GF-D8 (cell line): Measurements from ENCODE around the gene SUSD4.

ENCODE experiments used
- DNase-seq: peaks from one replicate; lab custom pipeline; 2025; lab: John Stamatoyannopoulos, UW

SUSD4 gene

GRCh38 chr1:223329252-223329651 lies 34.7 kb downstream of the SUSD4 start:
- no peak for DNase-seq

GRCh38 chr1:223328566-223328965 lies 35.4 kb downstream of the SUSD4 start:
- DNase-seq: no peak

- DNase-seq: no peak
Measured at GRCh38 chr1:223326776-223327175, 37.2 kb downstream of the SUSD4 start.

- no peak for DNase-seq
Measured at GRCh38 chr1:223323491-223324484, 40.2 kb downstream of the SUSD4 start.

GRCh38 chr1:223322868-223323267 lies 41.1 kb downstream of the SUSD4 start:
- no peak for DNase-seq

GRCh38 chr1:223320959-223321358 lies 43.0 kb downstream of the SUSD4 start:
- DNase-seq: no peak

GRCh38 chr1:223319905-223320580 lies 43.9 kb downstream of the SUSD4 start:
- DNase-seq: no peak

- DNase-seq: no peak
Measured at GRCh38 chr1:223319398-223319797, 44.6 kb downstream of the SUSD4 start.

GRCh38 chr1:223316082-223316481 lies 47.9 kb downstream of the SUSD4 start:
- DNase-seq: no peak

- DNase-seq: no peak
Measured at GRCh38 chr1:223315665-223316064, 48.3 kb downstream of the SUSD4 start.

GRCh38 chr1:223313415-223313754 lies 50.6 kb downstream of the SUSD4 start:
- DNase-seq: no peak

- no peak for DNase-seq
Measured at GRCh38 chr1:223312705-223313414, 51.1 kb downstream of the SUSD4 start.

- no peak for DNase-seq
Measured at GRCh38 chr1:223312273-223312672, 51.7 kb downstream of the SUSD4 start.

- DNase-seq: no peak
Measured at GRCh38 chr1:223311826-223312225, 52.1 kb downstream of the SUSD4 start.

- DNase-seq: no peak
Measured at GRCh38 chr1:223308136-223308535, 55.8 kb downstream of the SUSD4 start.

GRCh38 chr1:223307544-223307943 lies 56.4 kb downstream of the SUSD4 start:
- no peak for DNase-seq

GRCh38 chr1:223304931-223305330 lies 59.0 kb downstream of the SUSD4 start:
- DNase-seq: no peak

- DNase-seq: no peak
Measured at GRCh38 chr1:223301371-223301770, 62.6 kb downstream of the SUSD4 start.

GRCh38 chr1:223299553-223299952 lies 64.4 kb downstream of the SUSD4 start:
- no peak for DNase-seq

- DNase-seq: no peak
Measured at GRCh38 chr1:223298701-223299100, 65.3 kb downstream of the SUSD4 start.

GRCh38 chr1:223297800-223298199 lies 66.2 kb downstream of the SUSD4 start:
- no peak for DNase-seq

- DNase-seq: no peak
Measured at GRCh38 chr1:223291796-223292195, 72.2 kb downstream of the SUSD4 start.

GRCh38 chr1:223290397-223290796 lies 73.6 kb downstream of the SUSD4 start:
- DNase-seq: no peak
